NOMO-1 treated with dmso at 0.1 percent for 144 hours (cell line): ENCODE measurements around the gene NEK6.

Source experiments
- DNase-seq: peaks from one replicate; lab custom pipeline; 2025; ENCODE audit not compliant: unreplicated experiment; lab: John Stamatoyannopoulos, UW

The NEK6 gene

DNA sequence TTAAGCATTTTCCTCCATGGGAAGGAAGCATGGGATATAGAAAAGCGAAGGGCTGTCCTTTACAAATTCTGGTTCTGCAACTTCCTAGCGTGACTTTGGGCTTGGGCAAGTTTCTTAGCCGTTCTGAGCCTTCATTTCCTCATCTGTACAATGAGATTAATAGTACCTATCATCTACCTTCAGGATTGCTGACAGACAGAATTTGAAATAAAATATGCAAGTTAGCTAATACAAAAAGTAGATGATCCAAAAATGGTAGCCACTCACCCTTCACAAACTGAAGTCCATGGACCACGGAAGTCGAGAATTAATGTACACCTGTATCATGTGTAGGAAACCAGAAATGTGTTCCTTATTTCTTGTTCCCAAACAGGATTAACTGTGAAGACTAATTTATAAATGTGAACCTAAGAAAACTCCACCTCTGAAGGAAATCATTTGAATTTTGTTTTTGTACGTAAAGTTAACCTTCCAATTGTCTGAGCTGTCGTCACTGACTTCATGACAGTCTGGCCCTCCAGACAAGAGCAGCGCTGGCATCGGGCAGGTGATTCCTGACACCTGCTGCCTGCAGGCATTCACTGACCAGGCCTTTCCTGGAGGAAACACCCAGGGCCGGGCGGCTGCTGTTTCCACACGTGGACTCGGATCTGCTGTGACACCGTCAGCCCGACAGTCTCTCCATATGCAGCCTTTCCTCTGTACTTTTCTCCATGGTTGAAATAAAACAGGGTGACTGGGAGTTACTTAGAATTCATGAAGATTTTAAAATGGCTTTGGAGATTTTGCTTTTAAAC is 94.1 kb downstream of the NEK6 start:
- DNase-seq, result no peak

DNA sequence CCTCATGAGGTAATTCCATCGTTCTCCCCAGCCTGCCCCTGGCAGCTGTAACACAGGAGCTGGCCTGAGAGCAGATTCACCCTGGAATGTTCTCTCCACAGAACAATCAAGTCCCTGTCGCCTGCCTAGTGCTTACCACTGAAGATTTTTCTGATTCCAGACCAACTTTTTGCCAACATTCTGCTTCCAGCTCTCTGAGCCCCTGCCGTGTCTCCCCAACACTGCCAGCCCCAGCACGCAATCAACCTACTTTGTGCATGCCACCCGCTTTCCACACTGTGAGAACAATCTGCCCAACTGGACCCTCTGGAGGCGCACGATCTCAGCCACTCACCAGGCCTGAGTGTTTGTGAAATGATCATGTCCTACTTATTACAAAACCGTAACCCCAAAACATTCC is 94.9 kb downstream of the NEK6 start:
- no peak for DNase-seq

DNA sequence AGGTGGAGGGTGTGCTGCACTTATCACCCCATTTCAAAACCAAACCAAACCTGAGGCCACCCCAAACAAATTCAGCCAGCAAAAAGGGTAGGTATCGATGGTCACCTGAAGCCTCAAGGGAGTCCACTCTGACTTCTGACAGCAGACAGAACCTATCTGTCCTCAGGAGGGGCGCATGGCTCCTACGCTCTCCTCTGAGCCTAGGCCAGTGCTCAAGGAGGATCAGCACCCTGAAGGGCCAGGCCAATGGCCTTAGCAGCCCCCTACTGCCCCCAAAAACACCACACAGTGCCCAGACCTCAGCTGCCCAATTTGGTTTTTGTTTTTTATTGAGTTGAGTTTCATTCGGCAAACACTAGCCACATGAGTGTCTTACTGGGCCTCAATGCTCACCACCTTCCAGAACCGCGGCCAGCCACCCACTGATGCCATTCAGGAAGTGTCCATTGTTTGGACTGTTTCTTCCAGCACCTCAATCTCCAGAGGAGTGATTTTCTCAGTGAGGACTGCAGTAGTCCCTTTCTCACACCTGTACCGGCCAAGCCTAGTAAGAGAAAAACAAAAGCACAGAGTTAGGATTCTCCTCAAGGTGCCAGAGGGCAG is 95.5 kb downstream of the NEK6 start:
- no peak for DNase-seq

GRCh38 chr9:124353811-124354274 is 96.1 kb downstream of the NEK6 start:
- no peak for DNase-seq

DNA sequence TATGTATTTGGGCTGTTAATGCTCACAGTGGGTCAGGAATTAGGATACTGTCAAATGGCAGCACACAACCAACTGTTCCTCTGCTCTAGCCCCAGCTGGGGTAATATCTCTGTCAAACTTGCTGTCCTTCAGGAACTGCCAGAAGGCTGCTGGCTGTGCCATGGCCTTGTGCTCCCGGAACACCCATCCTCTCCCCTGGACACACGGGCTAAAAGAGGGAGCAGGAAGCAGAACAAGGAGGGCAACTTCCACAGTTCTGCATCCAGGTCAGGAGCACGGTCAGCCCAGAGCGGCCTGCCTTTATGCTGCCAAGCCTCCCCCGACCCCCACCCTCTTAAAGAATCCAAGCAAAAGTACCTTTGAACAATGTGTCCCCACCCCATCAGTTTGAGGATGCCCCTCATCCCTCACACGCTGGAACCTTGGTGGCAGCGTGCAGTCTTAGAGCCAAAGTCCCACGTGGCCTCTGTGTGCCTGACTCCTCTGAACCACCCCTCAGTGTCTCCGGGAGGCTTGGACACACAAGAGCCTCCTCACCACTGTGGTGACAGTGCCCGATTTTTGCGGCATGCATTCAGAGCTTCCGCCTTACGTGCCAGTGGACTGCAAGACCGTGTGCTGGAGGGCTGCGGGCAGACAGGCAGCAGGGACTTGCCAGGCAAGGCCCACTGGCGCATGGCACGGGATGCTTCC is 96.7 kb downstream of the NEK6 start:
- DNase-seq, result no peak

- no peak for DNase-seq
Measured at GRCh38 chr9:124355039-124355940, 97.5 kb downstream of the NEK6 start.

- DNase-seq, result no peak
Measured at GRCh38 chr9:124355941-124356744, 98.4 kb downstream of the NEK6 start.

DNA sequence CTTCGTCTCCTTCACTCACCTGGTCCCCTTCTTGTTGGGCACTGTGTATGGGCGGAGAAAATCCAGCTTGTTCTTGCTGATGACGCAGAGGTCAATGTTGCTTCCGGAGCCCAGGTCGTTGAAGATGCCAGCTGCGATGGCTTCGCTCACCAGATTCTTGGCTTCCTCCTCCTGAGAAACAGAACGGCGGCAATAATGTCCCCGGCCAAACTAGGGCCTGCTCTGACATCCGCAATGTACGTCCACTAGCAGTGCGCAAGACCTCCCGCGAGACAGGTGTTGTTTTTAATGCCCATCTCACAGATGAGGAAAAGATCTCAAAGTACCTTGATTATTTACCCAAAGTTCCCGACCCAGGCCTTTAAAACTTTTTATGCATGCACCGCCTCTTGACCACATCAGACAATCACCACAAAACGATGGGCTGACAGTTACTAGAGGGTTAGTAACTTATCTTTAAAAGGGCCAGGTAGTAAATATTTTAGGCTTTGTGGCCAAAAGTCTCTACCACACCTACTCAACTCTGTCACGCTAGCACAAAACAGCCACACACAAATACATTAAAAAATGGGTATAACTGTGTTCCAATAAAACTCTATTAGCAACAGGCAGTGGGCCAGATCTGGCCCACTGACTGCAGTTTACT is 99.1 kb downstream of the NEK6 start:
- no peak for DNase-seq

DNA sequence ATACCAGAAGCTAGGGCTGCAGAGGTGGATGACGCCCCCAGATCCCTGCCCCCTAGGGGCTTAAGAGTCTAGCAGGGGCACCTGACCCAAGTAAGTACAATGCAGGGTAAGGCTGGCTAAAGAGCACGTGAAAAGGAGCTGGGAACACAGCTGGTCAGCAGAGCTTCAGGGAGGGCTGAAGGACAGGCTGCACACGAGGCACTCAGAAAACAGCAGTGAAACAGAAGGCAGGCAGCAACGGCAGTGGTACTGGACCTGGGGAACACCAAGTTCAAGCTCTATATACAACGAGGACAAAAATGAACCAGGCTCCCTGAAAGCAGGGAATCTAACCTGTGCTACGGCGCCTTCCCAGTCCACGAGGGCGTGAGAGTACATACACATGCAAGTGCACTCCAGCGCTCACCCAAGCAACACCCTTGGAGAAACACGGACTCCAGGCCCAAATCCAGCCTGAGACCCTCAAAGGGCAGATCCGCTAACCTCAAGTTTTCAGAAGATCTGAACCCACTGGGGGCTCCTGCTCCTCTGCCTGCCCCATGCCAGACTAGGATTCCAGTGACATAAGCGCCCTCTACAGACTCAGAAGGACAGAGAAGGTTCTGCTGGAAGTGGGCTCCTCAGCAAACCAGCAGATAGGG is 100.1 kb downstream of the NEK6 start:
- no peak for DNase-seq

DNA sequence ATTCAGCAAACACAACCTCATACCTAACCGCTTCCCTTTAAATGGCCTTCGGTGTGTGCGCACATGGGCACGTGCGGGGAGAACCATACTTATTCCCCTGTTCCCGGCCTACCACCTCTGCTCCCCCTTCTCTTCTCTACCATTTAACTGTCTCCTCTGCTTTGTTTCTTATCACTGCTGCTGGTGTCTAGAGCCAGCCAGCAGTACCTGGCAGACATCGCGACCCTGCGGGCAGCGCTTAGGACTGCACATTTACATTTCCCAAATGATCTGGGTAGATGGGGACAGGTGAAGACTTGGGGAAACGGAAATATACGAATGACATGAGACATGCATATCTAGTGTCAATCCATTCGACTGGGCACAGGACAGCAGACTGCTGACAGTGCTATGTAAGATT is 100.9 kb downstream of the NEK6 start:
- DNase-seq, result no peak

GRCh38 chr9:124359426-124359825 is 101.7 kb downstream of the NEK6 start:
- DNase-seq, result no peak

DNA sequence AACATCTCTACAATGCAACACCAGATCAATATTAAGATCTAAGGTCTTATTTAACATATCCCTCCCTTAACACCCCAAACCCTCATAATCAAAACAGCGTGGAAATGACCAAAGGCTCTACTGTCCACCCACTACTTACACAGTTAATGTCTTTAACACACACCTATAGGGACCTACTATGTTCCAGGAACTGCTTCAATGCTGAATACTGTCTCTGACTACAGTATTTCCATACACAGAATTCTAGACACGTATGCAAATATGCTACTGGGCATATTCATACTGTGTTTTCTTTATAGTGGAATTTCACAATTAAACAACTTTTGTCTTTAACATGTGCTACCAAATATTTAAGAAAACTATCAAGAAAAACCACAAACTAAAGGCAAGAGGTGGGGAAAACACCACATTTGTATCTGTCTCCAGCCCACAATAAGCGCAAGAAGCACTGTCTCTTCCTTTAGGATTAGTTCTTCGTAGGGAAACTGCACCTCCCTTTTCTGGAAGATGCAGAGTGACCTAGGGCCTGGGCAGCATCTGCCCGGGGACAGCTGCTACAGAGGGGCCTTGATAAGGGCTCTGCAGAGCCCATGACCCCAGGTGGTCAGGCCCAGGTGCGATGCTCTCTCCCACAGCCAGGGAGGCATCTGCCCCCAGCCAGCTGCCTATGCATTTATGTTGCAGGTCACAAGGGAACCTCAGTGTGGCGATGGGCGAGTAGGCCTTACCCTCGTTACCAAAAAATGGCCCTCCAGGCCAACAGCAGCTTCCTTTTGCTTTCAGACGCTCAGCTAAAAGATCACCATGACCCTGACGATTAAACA is 102.3 kb downstream of the NEK6 start:
- no peak for DNase-seq

DNA sequence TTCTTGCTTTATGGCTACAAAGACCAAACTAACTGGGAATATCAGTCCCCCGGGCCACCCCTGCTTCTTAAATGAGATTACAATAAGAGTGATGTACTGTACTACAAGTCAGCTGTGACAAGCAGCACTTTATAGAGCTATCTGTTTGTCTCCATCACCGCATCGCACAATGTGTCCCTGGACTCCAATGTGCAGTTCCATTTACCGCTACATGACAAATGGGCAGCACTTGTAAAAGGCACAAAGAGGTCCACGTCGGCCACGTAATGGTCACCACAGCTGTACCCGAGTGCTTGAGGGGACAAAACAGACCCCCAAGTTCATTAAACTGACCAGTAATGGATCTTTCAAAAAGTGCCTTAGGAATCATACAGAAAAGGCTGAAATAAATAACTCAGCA is 103.4 kb downstream of the NEK6 start:
- no peak for DNase-seq

DNA sequence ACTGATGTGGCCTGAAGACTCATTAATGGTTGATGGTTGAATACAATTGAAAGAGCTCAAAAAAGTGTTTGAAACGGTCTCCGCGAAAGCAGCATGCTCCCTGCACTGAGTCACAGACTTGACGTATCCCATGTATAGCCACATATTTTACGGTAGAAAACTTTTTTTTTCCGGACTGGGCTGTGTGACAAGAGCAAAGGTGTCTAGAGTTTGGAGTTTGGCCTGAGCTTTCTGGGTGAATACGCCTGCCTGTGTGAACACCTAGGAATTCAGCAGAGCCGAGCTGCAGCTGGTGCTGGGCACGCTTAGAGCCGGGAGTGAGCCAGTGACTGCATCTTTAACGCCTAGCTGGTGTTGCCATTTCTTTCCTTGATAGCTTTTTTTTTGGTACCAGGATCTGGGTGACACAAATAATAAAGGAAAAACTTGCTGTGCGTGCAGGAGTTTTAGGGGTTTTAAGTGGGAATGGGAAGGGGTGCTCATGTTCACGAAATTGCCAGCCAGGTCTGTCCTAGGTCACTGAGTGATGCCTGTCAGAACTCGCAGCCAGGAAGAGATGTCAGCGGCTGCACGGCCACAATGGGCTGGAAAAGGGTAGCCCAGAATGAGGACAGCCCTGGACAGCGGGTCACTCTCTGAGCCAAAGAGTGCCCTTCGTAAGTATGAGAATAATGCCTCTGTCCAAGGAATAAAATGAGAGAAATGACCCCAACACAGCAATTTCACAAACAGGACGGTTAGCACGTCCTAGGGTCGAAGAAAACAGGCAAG is 105.8 kb downstream of the NEK6 start:
- DNase-seq, result no peak

DNA sequence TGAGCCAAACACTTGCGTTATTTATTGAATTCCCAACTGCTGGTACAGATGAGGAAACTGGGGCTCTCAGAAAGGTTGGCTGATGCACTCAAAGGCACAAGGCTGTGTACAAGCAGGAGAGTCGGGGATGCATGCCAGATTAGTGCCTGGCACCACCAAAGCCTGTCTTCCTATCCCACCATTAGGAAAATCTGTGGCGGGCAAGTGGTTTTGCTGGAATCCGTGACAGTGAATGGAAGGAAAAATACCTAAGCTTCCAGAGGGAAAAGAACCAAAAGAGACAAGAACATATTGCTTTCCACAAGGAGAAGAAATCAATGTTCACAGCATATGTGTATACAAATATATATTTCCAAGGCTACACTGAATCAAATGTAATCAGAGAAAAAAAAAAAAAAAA is 106.4 kb downstream of the NEK6 start:
- no peak for DNase-seq

DNA sequence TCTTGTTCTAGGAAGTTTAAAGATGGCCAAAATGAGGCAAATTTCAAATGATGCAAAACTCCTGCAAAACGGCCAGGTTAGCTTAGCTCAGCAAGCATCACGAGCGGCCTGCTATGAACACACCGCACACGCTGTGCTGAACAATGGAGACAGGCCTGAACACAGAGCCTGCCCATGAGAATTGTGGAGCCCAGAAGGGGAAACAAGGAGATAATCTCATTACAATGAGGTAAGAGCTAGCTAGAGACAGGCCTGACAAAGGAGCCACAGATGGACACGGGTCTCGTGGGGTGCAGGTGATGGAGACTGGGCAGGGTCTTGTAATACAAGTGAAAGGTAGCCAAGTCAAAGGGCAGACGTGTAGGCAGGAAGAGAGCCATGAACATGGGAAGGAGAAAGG is 107.3 kb downstream of the NEK6 start:
- no peak for DNase-seq

DNA sequence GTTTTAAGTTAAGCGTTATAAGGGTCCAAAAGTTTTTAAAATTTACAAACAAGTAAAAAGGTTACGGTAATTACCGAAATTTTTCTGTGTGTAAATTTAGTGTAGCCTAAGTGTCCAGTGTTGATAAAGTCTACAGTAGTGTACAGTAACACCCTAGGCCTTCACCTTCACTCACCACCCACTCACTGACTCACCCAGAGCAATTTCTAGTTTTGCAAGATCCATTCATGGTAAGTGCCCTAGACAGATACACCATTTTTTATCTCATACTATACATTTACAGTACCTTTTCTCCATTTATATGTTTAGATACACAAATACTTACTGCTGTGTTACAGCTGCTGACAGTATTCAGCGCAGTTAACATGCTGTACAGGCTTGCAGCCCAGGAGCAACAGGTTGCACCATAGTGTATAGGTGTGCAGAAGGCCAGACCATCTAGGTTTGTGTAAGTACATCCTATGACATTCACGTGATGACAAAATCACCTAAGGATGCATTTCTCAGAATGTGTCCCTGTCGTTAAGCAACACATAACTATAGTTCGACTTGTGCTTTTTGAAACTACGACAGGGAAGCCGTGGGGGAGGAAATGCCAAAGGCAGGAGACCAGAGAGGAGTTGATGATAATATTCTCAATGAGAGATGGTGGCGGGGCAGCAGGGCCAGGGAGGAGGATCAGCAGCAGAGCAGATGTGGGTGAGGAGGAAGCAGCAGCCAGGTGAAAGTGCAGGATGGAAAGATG is 108.9 kb downstream of the NEK6 start:
- no peak for DNase-seq
